K562 (cell line): ENCODE results near the gene SPATS2.

Experiments used
- MXI1 ChIP-seq: IDR thresholded peaks from 2 replicates; pipeline ENCODE4 v1.6.1; 2011; ENCODE audit warnings: low read depth, mild to moderate bottlenecking, improper control_type of control experiment, low read length
- RCOR1 ChIP-seq, 2 experiments: IDR thresholded peaks; 2 replicates each; pipeline ENCODE4 v1.6.1; 2012; ENCODE audit warnings: low read depth in 2 of 2, low read length in 2 of 2, borderline replicate concordance in 1 of 2, improper control_type of control experiment in 1 of 2
- SAFB2 ChIP-seq: fragments of 200-400 bp; formaldehyde crosslinking; IDR thresholded peaks from 2 replicates; pipeline ENCODE4 v1.6.1; 2018; ENCODE audit warnings: borderline replicate concordance, low read length, low read depth, moderate library complexity; ENCODE audit not compliant: severe bottlenecking
- SMAD2 ChIP-seq: fragments of 150-350 bp; IDR thresholded peaks from 2 replicates; pipeline ENCODE4 v1.6.1; 2014; ENCODE audit warnings: low read depth, mild to moderate bottlenecking, low read length
- USF2 ChIP-seq: sonication (generic); formaldehyde crosslinking; IDR thresholded peaks from 2 replicates; pipeline ENCODE4 v1.5.0; 2020; ENCODE audit warnings: missing genetic modification reagents

GRCh38 chr12:49483619-49484018, 116.4 kb downstream of the SPATS2 start:
- TF ChIP-seq USF2 (CRISPR knock-in tag) (no peak), RCOR1 (IDR thresholded peaks at IDR 0.05; ENCODE audit: borderline replicate concordance in 1 of 2, low read depth in 2 of 2, low read length in 2 of 2) (no peak), MXI1 (no peak), SAFB2 (no peak), SMAD2 (no peak)
